ENCODE results near the gene SLC24A3. TPM values are rescaled to one million over a fixed set of nuclear protein-coding genes. Genes with fewer than 3 reads are reported as not detected.
"Not testable (repeated sequence)": the region's sequence is repeated elsewhere in the genome, so short reads cannot be mapped to it uniquely, and the experiment has no call there.

The SLC24A3 gene
- total RNA-seq, 1 donor from 2014 or later: 0.11 TPM

DNA sequence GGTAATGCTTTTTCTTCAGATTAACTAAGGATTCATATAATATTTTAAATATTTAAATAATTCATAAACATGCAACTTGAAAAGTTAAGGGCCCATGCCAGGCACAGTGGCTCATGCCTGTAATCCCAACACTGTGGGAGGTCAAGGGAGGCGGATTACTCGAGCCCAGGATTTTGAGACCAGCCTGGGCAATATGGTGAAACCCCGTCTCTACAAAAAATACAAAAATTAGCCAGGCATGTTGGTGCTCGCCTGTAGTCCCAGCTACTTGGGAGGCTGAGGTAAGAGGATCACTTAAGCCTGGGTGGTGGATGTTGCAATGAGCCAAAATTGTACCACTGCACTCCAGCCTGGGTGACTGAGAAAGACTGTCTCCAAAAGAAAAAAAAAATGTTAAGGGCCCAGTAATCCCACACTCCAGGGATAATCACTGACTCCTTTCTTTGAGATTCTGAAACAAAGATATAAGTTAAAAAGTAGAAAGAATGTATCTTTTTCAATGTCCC is 537.7 kb downstream of the SLC24A3 start:
- Mint-ChIP-seq H3K4me3 (ENCODE audit: unreplicated experiment) (no peak overlapping the region), H3K27me3 (ENCODE audit: unreplicated experiment) (no peaks in the 10 kb centered on the region), H3K27ac (ENCODE audit: unreplicated experiment) (no peak overlapping the region), H3K36me3 (ENCODE audit: unreplicated experiment) (no peaks in the 10 kb centered on the region), H3K9me3 (ENCODE audit: unreplicated experiment) (no peaks in the 10 kb centered on the region), H3K4me1 (ENCODE audit: unreplicated experiment) (peaks cover 2% of the 10 kb centered on the region)
- no peak for DNase-seq (ENCODE audit: extremely low spot score, unreplicated experiment)
- TF ChIP-seq, protein P1, sequence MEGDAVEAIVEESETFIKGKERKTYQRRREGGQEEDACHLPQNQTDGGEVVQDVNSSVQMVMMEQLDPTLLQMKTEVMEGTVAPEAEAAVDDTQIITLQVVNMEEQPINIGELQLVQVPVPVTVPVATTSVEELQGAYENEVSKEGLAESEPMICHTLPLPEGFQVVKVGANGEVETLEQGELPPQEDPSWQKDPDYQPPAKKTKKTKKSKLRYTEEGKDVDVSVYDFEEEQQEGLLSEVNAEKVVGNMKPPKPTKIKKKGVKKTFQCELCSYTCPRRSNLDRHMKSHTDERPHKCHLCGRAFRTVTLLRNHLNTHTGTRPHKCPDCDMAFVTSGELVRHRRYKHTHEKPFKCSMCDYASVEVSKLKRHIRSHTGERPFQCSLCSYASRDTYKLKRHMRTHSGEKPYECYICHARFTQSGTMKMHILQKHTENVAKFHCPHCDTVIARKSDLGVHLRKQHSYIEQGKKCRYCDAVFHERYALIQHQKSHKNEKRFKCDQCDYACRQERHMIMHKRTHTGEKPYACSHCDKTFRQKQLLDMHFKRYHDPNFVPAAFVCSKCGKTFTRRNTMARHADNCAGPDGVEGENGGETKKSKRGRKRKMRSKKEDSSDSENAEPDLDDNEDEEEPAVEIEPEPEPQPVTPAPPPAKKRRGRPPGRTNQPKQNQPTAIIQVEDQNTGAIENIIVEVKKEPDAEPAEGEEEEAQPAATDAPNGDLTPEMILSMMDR (IDR thresholded peaks at IDR 0.05): no peak

GRCh38 chr20:19750907-19751636 is 538.6 kb downstream of the SLC24A3 start:
- Mint-ChIP-seq H3K9me3 (ENCODE audit: unreplicated experiment) (no peaks in the 10 kb centered on the region), H3K36me3 (ENCODE audit: unreplicated experiment) (no peaks in the 10 kb centered on the region), H3K27me3 (ENCODE audit: unreplicated experiment) (no peaks in the 10 kb centered on the region), H3K27ac (ENCODE audit: unreplicated experiment) (no peak overlapping the region), H3K4me3 (ENCODE audit: unreplicated experiment) (no peak overlapping the region), H3K4me1 (ENCODE audit: unreplicated experiment) (peaks cover 2% of the 10 kb centered on the region)
- TF ChIP-seq, protein P1 (IDR thresholded peaks at IDR 0.05): no peak
- DNase-seq (ENCODE audit: extremely low spot score, unreplicated experiment): no peak

GRCh38 chr20:19754201-19754600 is 541.8 kb downstream of the SLC24A3 start:
- H3K27ac Mint-ChIP-seq (ENCODE audit: unreplicated experiment); H3K9me3 Mint-ChIP-seq (ENCODE audit: unreplicated experiment); DNase-seq (ENCODE audit: extremely low spot score, unreplicated experiment); H3K36me3 Mint-ChIP-seq (ENCODE audit: unreplicated experiment); H3K4me3 Mint-ChIP-seq (ENCODE audit: unreplicated experiment); H3K27me3 Mint-ChIP-seq (ENCODE audit: unreplicated experiment): not testable (repeated sequence)
- H3K4me1 Mint-ChIP-seq (ENCODE audit: unreplicated experiment): peaks cover 19% of the 10 kb centered on the region

- Mint-ChIP-seq H3K4me3 (ENCODE audit: unreplicated experiment) (peak overlapping the region; percentile 91), H3K9me3 (ENCODE audit: unreplicated experiment) (no peaks in the 10 kb centered on the region), H3K27me3 (ENCODE audit: unreplicated experiment) (no peaks in the 10 kb centered on the region), H3K36me3 (ENCODE audit: unreplicated experiment) (peaks cover 3% of the 10 kb centered on the region), H3K4me1 (ENCODE audit: unreplicated experiment) (peaks cover 42% of the 10 kb centered on the region), H3K27ac (ENCODE audit: unreplicated experiment) (peak overlapping the region; percentile 97)
- no peak for DNase-seq (ENCODE audit: extremely low spot score, unreplicated experiment)
- TF ChIP-seq, protein P1 (IDR thresholded peaks at IDR 0.05): no peak
These were observed 544.5 kb downstream of the SLC24A3 start for GRCh38 chr20:19756761-19757486.

GRCh38 chr20:19757487-19758132 is 545.2 kb downstream of the SLC24A3 start:
- no peaks in the 10 kb centered on the region for H3K9me3 Mint-ChIP-seq (ENCODE audit: unreplicated experiment)
- no peaks in the 10 kb centered on the region for H3K27me3 Mint-ChIP-seq (ENCODE audit: unreplicated experiment)
- H3K27ac Mint-ChIP-seq (ENCODE audit: unreplicated experiment): peak overlapping the region; percentile 97
- H3K4me3 Mint-ChIP-seq (ENCODE audit: unreplicated experiment): peak overlapping the region; percentile 91
- DNase-seq (ENCODE audit: extremely low spot score, unreplicated experiment): peak; percentile 96
- TF ChIP-seq, protein P1 (IDR thresholded peaks at IDR 0.05): no peak
- peaks cover 48% of the 10 kb centered on the region for H3K4me1 Mint-ChIP-seq (ENCODE audit: unreplicated experiment)
- peaks cover 8% of the 10 kb centered on the region for H3K36me3 Mint-ChIP-seq (ENCODE audit: unreplicated experiment)
